KG1 (cell line): Measurements from ENCODE around the gene C8A.

ENCODE experiments used
- DNase-seq: peaks from one replicate; lab custom pipeline; 2025; lab: John Stamatoyannopoulos, UW

C8A gene

GRCh38 chr1:56837244-56837939, 17.2 kb upstream of the C8A start:
- DNase-seq, result no peak

- no peak for DNase-seq
Measured at GRCh38 chr1:56838759-56839158, 15.8 kb upstream of the C8A start.

DNA sequence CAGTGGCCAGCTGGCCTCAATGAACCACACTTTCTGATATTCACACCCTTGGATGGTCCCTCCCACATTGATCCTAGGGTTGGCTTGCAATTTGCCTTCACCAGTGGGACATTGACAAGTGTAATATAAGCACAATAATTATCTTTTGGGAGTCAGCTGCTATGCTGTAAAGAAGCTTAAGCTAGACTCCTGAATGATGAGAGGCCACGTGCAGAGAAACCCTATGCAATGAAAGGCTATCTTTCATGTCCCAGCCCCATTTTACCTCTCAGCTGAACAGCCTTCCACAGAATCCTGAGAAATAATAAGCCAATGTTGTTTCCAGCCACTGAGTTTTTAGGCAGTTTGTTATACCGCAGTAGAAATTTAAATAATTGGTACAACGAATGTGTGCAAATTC, 11.1 kb upstream of the C8A start:
- DNase-seq, result no peak

- no peak for DNase-seq
Measured at GRCh38 chr1:56844545-56845136, 10.0 kb upstream of the C8A start.

GRCh38 chr1:56845343-56845742, 9.3 kb upstream of the C8A start:
- DNase-seq, result no peak

GRCh38 chr1:56849750-56850149, 4.8 kb upstream of the C8A start:
- no peak for DNase-seq

- no peak for DNase-seq
Measured at GRCh38 chr1:56850411-56850810, 4.2 kb upstream of the C8A start.

- no peak for DNase-seq
Measured at GRCh38 chr1:56850922-56851321, 3.7 kb upstream of the C8A start.

GRCh38 chr1:56852476-56852875, 2.1 kb upstream of the C8A start:
- DNase-seq, result no peak

GRCh38 chr1:56855190-56855589, 593 bp downstream of the C8A start:
- DNase-seq, result no peak

DNA sequence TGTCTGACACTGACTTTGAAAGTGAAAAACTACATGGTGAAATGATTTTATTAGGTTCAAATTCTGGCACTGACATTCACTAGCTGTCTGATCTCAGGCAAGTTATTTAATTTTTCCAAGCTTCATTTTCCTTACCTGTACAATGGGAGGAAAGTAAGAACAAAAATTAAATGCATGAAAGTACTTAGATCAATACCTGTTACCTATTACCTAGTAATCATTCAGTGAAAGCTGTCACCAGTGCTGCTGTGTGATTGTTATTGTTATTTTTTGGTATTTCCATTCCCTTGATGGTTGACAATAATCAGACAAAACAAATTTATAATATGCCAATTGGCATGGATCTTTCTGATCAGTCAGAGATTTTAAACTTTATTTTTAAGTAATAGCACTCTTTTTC, 1.6 kb downstream of the C8A start:
- DNase-seq, result no peak

GRCh38 chr1:56859287-56859686, 4.7 kb downstream of the C8A start:
- DNase-seq, result no peak

DNA sequence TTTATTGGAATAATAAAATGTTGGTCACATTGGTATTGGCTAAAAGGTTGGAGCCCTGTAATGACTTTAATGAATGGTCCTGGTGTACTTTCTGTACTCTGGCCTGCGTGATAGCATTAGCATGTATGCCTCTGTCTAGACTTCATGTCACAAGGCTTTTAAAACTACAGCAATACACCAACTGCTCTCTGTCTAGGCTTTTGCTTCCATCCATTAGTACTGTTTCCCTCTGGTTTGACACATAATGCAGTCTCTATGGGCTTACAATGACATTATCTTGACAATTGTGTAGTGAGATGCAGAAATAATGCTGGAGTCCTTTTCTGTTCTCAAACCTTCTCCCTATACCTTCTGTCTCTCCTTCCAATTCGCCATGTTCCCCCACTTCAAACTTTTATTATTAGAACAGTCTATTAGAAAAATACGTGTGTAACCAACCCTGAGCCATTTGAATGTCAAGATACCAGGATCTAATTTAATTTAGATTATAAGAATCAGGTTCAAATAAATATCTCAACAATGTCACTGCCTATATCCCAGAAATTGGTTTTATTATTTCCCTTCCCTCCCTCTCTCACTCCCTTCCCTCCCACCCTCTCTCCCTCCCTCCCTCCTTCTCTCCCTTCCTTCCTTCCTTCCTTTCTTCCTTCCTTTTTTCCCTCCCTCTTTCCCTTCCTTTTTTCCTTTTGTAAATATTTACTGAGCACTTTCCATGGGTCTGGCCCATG, 8.8 kb downstream of the C8A start:
- DNase-seq, result no peak

GRCh38 chr1:56864430-56864829, 9.8 kb downstream of the C8A start:
- no peak for DNase-seq

- no peak for DNase-seq
Measured at GRCh38 chr1:56866656-56867055, 12.1 kb downstream of the C8A start.

DNA sequence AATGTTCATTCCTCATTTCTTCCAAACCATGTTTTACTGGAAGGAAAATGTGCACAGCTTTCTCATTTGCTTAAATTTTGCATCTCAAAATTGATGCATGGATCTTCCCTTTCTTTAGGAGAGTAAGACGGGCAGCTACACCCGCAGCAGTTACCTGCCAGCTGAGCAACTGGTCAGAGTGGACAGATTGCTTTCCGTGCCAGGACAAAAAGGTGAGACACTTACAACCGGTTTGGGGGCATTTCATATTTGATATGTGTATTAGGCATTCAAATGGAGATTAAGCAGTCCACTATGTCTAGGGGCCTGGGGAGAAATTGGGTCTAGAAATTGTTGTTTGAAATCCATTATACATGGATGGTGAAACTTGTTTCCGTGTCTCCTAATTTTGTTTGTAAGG, 12.9 kb downstream of the C8A start:
- no peak for DNase-seq

- no peak for DNase-seq
Measured at GRCh38 chr1:56868761-56869160, 14.2 kb downstream of the C8A start.

- no peak for DNase-seq
Measured at GRCh38 chr1:56872597-56872996, 18.0 kb downstream of the C8A start.

GRCh38 chr1:56873213-56873612, 18.6 kb downstream of the C8A start:
- no peak for DNase-seq

GRCh38 chr1:56874689-56875088, 20.1 kb downstream of the C8A start:
- no peak for DNase-seq

- no peak for DNase-seq
Measured at GRCh38 chr1:56877973-56878372, 23.4 kb downstream of the C8A start.

DNA sequence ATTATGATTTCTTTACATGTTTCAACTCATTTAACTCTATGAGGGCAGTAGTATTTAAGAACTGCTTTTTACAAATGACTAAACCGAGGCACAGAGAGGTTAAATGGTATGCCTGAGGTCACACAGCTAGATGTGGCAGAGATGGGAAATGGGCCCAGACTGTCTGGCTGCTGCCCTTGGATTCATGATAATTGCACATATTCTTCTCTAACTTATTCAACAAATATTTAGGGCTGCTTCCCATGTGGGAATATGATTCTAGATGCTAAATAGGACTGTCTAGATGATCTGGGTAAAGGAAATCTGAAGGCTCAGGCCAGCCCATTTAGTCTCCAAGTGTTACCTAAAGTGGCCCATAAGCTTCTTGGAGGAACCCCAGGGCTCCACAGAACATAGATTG, 26.2 kb downstream of the C8A start:
- DNase-seq, result no peak

DNA sequence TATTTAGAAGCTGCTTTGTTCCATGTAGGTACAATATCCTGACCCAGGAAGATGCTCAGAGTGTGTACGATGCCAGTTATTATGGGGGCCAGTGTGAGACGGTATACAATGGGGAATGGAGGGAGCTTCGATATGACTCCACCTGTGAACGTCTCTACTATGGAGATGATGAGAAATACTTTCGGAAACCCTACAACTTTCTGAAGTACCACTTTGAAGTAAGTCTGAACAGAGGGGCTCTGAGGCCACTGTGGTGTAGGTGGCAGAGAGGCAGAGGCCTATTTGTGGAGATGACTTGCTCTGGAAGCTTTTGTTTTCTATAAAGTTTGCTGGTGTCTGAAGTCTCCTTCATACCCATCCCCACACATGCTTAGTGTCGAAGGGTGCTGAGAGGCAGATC, 26.8 kb downstream of the C8A start:
- no peak for DNase-seq

DNA sequence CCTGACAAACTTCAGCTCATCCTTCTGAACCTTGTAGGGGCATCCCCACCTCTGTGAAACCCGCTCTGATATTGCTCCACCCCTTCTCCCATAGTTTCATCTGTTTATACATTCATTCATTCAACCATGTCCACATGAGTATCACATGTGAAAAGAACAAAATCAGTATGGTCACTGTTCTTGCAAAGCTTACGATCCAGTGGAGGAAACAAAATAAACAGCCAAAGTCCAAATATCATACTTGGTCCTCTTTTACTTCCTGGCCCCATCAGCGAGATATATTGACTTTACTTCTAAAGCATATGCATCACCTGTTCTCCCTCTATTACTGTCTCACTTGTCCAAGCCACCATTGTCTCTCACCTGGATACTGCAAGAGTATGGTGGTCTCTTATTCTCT, 35.6 kb downstream of the C8A start:
- no peak for DNase-seq
